ENCODE results near the gene GDF7.

GDF7 gene

GRCh38 chr2:20666005-20666303 is 990 bp upstream of the GDF7 start:
- Histone ChIP-seq H3K27me3 (ENCODE audit: insufficient read depth, poor library complexity, severe bottlenecking) (peaks cover 86% of the 10 kb centered on the region), H3K4me3 (ENCODE audit: severe bottlenecking) (no peak overlapping the region), H3K36me3 (ENCODE audit: low read depth) (no peaks in the 10 kb centered on the region), H3K9me3 (ENCODE audit: severe bottlenecking) (no peaks in the 10 kb centered on the region), H3K27ac (ENCODE audit: poor library complexity, severe bottlenecking) (no peak overlapping the region), H3K4me1 (ENCODE audit: insufficient read depth, poor library complexity, severe bottlenecking) (no peaks in the 10 kb centered on the region)
- ATAC-seq (ENCODE audit: low read depth) (0 out of 3 replicates have a peak, but pooled peaks have one; percentile 3), DNase-seq (ENCODE audit: low spot score) (no peak)
- TF ChIP-seq CTCF (IDR thresholded peaks at IDR 0.05; ENCODE audit: poor library complexity, severe bottlenecking), result no peak

- TF ChIP-seq CTCF (IDR thresholded peaks at IDR 0.05; ENCODE audit: poor library complexity, severe bottlenecking), result no peak
- no peak overlapping the region for H3K27ac ChIP-seq (ENCODE audit: poor library complexity, severe bottlenecking)
- no peaks in the 10 kb centered on the region for H3K9me3 ChIP-seq (ENCODE audit: severe bottlenecking)
- ATAC-seq (ENCODE audit: low read depth), result no peak
- no peaks in the 10 kb centered on the region for H3K36me3 ChIP-seq (ENCODE audit: low read depth)
- no peak for DNase-seq (ENCODE audit: low spot score)
- peak overlapping the region; percentile 8 for H3K4me3 ChIP-seq (ENCODE audit: severe bottlenecking)
- H3K4me1 ChIP-seq (ENCODE audit: insufficient read depth, poor library complexity, severe bottlenecking), result no peaks in the 10 kb centered on the region
- peaks cover 93% of the 10 kb centered on the region for H3K27me3 ChIP-seq (ENCODE audit: insufficient read depth, poor library complexity, severe bottlenecking)
These were observed 197 bp downstream of the GDF7 start for GRCh38 chr2:20667151-20667530.

GRCh38 chr2:20667531-20668401 is 822 bp downstream of the GDF7 start:
- peaks cover 93% of the 10 kb centered on the region for H3K27me3 ChIP-seq (ENCODE audit: insufficient read depth, poor library complexity, severe bottlenecking)
- H3K9me3 ChIP-seq (ENCODE audit: severe bottlenecking), result no peaks in the 10 kb centered on the region
- TF ChIP-seq CTCF (IDR thresholded peaks at IDR 0.05; ENCODE audit: poor library complexity, severe bottlenecking), result no peak
- no peak; the same call in 2 of the 3 replicates for ATAC-seq (ENCODE audit: low read depth)
- H3K4me1 ChIP-seq (ENCODE audit: insufficient read depth, poor library complexity, severe bottlenecking), result no peaks in the 10 kb centered on the region
- H3K27ac ChIP-seq (ENCODE audit: poor library complexity, severe bottlenecking), result no peak overlapping the region
- H3K4me3 ChIP-seq (ENCODE audit: severe bottlenecking), result peak overlapping the region; percentile 8
- no peaks in the 10 kb centered on the region for H3K36me3 ChIP-seq (ENCODE audit: low read depth)
- no peak for DNase-seq (ENCODE audit: low spot score)

- H3K27ac ChIP-seq (ENCODE audit: poor library complexity, severe bottlenecking), result no peak overlapping the region
- peaks cover 95% of the 10 kb centered on the region for H3K27me3 ChIP-seq (ENCODE audit: insufficient read depth, poor library complexity, severe bottlenecking)
These were observed 1.5 kb downstream of the GDF7 start for GRCh38 chr2:20668451-20668850.

More at GRCh38 chr2:20668451-20668850, 1.5 kb downstream of the GDF7 start:
- Histone ChIP-seq H3K9me3 (ENCODE audit: severe bottlenecking) (no peaks in the 10 kb centered on the region), H3K4me1 (ENCODE audit: insufficient read depth, poor library complexity, severe bottlenecking) (no peaks in the 10 kb centered on the region), H3K36me3 (ENCODE audit: low read depth) (no peaks in the 10 kb centered on the region), H3K4me3 (ENCODE audit: severe bottlenecking) (no peak overlapping the region)
- DNase-seq (ENCODE audit: low spot score) (no peak), ATAC-seq (ENCODE audit: low read depth) (no peak)
- TF ChIP-seq CTCF (IDR thresholded peaks at IDR 0.05; ENCODE audit: poor library complexity, severe bottlenecking), result no peak

Measured in RWPE2 (cell line).